Endothelial cell of umbilical vein (primary cell): ENCODE data around the gene CREBL2. TPM values are rescaled to one million over a fixed set of nuclear protein-coding genes. Genes with fewer than 3 reads are reported as not detected.

Experiments
- BruUV-seq: library from RNA; stranded (reverse); fragments of 400-500 nt; replicated peaks from 2 replicates; lab custom pipeline; 2021; lab: Mats Ljungman, UMichigan
- CTCF ChIA-PET: fragments of 300-600, 350-600 bp; sonication (Branson Sonifier 250); formaldehyde crosslinking; loops from one replicate; lab custom pipeline; 2021; ENCODE audit warnings: antibody characterized with exemption, inconsistent platforms; lab: Charles Lee
- POLR2A ChIA-PET: fragments of 300-600, 350-600 bp; sonication (Branson Sonifier 250); formaldehyde crosslinking; loops from one replicate; lab custom pipeline; 2021; ENCODE audit warnings: antibody characterized with exemption, inconsistent platforms; lab: Charles Lee
- DNase-seq: peaks from one replicate; pipeline ENCODE4 v3.0.0-alpha.2; 2011; ENCODE audit warnings: low read depth, low spot score
- FAIRE-seq: peaks from 2 replicates; lab custom pipeline; 2011; peaks lifted over from hg19 to GRCh38; lab: Jason Lieb, UNC
- H2AFZ ChIP-seq: 2 replicates; pipeline ENCODE4 v1.6.0; 2012; ENCODE audit warnings: low read depth, low read length, control low read depth, inconsistent platforms
- H3K27ac ChIP-seq: 2 replicates; pipeline ENCODE4 v1.5.1; 2011; ENCODE audit warnings: low read depth, mild to moderate bottlenecking, control low read depth, low read length, moderate library complexity; ENCODE audit not compliant: insufficient read depth
- H3K27me3 ChIP-seq, 2 experiments: 2 replicates each; pipeline versions ENCODE4 v1.6.0 to v1.6.1; 2011; ENCODE audit warnings: low read length in 2 of 2, mixed read lengths in 1 of 2; ENCODE audit not compliant: control insufficient read depth in 2 of 2, insufficient read depth in 2 of 2
- H3K36me3 ChIP-seq, 2 experiments: 2 replicates in 1 of 2; 3 replicates in 1 of 2; pipeline ENCODE4 v1.5.1; 2011; ENCODE audit warnings: low read length in 2 of 2, mild to moderate bottlenecking in 1 of 2, moderate library complexity in 1 of 2; ENCODE audit not compliant: control insufficient read depth in 2 of 2, insufficient read depth in 2 of 2; ENCODE audit errors: extremely low read depth in 1 of 2
- H3K4me1 ChIP-seq: 3 replicates; pipeline ENCODE4 v1.5.1; 2011; ENCODE audit warnings: mild to moderate bottlenecking, low read length; ENCODE audit not compliant: control insufficient read depth, insufficient read depth; ENCODE audit errors: extremely low read depth
- H3K4me2 ChIP-seq: 2 replicates; pipeline ENCODE4 v1.6.1; 2011; ENCODE audit warnings: low read length, control low read depth, mixed read lengths; ENCODE audit not compliant: insufficient read depth
- H3K4me3 ChIP-seq, 3 experiments: fragments of 200-600 bp in 1 of 3; sonication (generic), shearing (Covaris generic) in 1 of 3; replicated peaks in 1 of 3; 2 replicates each; pipeline ENCODE4 v1.5.1; 2011 to 2016; ENCODE audit warnings: control low read depth in 3 of 3, low read length in 3 of 3, mild to moderate bottlenecking in 2 of 3, inconsistent platforms in 1 of 3, low read depth in 1 of 3, moderate library complexity in 1 of 3; ENCODE audit not compliant: insufficient read depth in 1 of 3
- H3K79me2 ChIP-seq: 2 replicates; pipeline ENCODE4 v1.6.0; 2012; ENCODE audit warnings: low read length, inconsistent platforms; ENCODE audit not compliant: control insufficient read depth, insufficient read depth
- H3K9ac ChIP-seq: replicated peaks from 2 replicates; pipeline ENCODE3; 2011; ENCODE audit warnings: low read length, control low read depth; ENCODE audit not compliant: insufficient read depth; ENCODE audit errors: extremely low read depth
- H3K9me1 ChIP-seq: replicated peaks from 3 replicates; pipeline ENCODE4 v1.6.0; 2011; ENCODE audit warnings: mild to moderate bottlenecking, low read length; ENCODE audit not compliant: control insufficient read depth, insufficient read depth; ENCODE audit errors: extremely low read depth
- H3K9me3 ChIP-seq: replicated peaks from 2 replicates; pipeline ENCODE4 v1.5.1; 2012; ENCODE audit warnings: low read length, inconsistent platforms; ENCODE audit not compliant: control insufficient read depth, insufficient read depth
- H4K20me1 ChIP-seq: replicated peaks from 2 replicates; pipeline ENCODE3; 2011; ENCODE audit warnings: mild to moderate bottlenecking, low read length; ENCODE audit not compliant: control insufficient read depth, insufficient read depth; ENCODE audit errors: extremely low read depth
- EZH2 ChIP-seq: IDR thresholded peaks from 2 replicates; pipeline ENCODE4 v1.6.1; 2012; ENCODE audit warnings: borderline replicate concordance, low read depth, mild to moderate bottlenecking, moderate library complexity, low read length, inconsistent platforms; ENCODE audit not compliant: severe bottlenecking
- FOS ChIP-seq: IDR thresholded peaks from 2 replicates; pipeline ENCODE4 v1.6.1; 2011; ENCODE audit warnings: mild to moderate bottlenecking, low read length, moderate library complexity, borderline replicate concordance; ENCODE audit not compliant: insufficient read depth
- GATA2 ChIP-seq: IDR thresholded peaks from 2 replicates; pipeline ENCODE4 v1.7.0; 2011; ENCODE audit warnings: low read depth, mild to moderate bottlenecking, moderate library complexity, mixed read lengths, low read length; ENCODE audit not compliant: insufficient read length, insufficient read depth
- JUN ChIP-seq: IDR thresholded peaks from 2 replicates; pipeline ENCODE4 v1.6.1; 2011; ENCODE audit warnings: borderline replicate concordance, low read depth; ENCODE audit not compliant: insufficient read length, insufficient read depth
- MYC ChIP-seq: IDR thresholded peaks from one replicate; pipeline ENCODE4 v1.6.1; 2011; ENCODE audit warnings: mild to moderate bottlenecking, low read depth, low read length
- POLR2A ChIP-seq: IDR thresholded peaks from 2 replicates; pipeline ENCODE4 v1.6.1; 2012; ENCODE audit warnings: low read depth, mild to moderate bottlenecking, control low read depth, low read length
- POLR2AphosphoS5 ChIP-seq: IDR thresholded peaks from 2 replicates; pipeline ENCODE4 v1.6.1; 2012; ENCODE audit warnings: low read depth, mild to moderate bottlenecking, control low read depth, low read length, moderate library complexity; ENCODE audit not compliant: insufficient read depth
- dilution Hi-C: fragments of 300-500 bp; cut with MboI; formaldehyde crosslinking; loops from one replicate; pipeline ENCODE4 v1.15.0; 2019; ENCODE audit warnings: low sequenced_read_pairs; ENCODE audit not compliant: extremely low pct_ligation_motif_present
- intact Hi-C: fragments of 100-400 bp; cut with micrococcal nuclease; formaldehyde crosslinking; loops from one replicate; pipeline ENCODE4 v1.10.0; 2022
- polyA plus RNA-seq, 4 experiments: library from polyadenylated mRNA; depleted of rRNA in 3 of 4; stranded (reverse) in 3 of 4; unstranded in 1 of 4; fragments of >200 nt; gene quantifications; 2 replicates each; pipeline versions ENCODE4 v1.2.1 to v1.2.3, GENCODE V29; 2011 to 2012; ENCODE audit warnings: missing spikeins in 1 of 4
- total RNA-seq: library from RNA; stranded (reverse); gene quantifications from 2 replicates; pipeline ENCODE4 v1.2.3, GENCODE V29; 2021
- TF ChIP-seq, protein P1 (sequence below), 2 donors: IDR thresholded peaks; 1 replicate in 1 of 2; 2 replicates in 1 of 2; pipeline ENCODE4 v1.5.1; 2011; ENCODE audit warnings: low read length in 2 of 2, mild to moderate bottlenecking in 2 of 2, moderate library complexity in 2 of 2, control low read depth in 1 of 2, inconsistent platforms in 1 of 2, low read depth in 1 of 2; ENCODE audit not compliant: insufficient read depth in 1 of 2; ENCODE audit errors: extremely low read depth in 1 of 2
- TF ChIP-seq, protein P2 (sequence below): IDR thresholded peaks from 2 replicates; pipeline ENCODE4 v1.6.1; 2011; ENCODE audit not compliant: insufficient read depth, insufficient read length

Gene CREBL2
- total and polyA plus RNA-seq, 2 donors (not counting 3 experiments of a cell fraction or from before 2014, with no cell fraction given): 10.5 to 19.4 TPM

DNA sequence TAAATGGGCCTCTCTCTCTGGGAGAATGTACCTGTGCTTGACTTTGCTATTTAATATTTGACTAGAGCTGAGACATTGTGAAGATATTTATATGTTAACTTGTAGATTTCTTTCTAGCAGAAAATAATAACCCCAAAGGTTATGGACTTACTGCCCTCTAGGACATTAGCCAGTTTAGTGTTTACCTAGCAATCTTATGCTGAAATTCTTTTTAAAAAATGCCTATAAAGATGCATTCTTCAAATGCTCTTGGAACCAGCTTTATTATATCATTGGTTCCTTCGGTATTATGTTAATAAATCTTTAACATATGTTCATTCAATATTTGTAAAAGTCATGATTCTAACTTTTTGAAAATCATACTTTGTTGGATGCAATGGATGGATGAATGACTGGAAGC, 56.3 kb downstream of the CREBL2 start:
- TF ChIP-seq POLR2AphosphoS5 (no peak), EZH2 (no peak), JUN (no peak), MYC (no peak), FOS (no peak), GATA2 (no peak), POLR2A (no peak)
- TF ChIP-seq, protein P1, sequence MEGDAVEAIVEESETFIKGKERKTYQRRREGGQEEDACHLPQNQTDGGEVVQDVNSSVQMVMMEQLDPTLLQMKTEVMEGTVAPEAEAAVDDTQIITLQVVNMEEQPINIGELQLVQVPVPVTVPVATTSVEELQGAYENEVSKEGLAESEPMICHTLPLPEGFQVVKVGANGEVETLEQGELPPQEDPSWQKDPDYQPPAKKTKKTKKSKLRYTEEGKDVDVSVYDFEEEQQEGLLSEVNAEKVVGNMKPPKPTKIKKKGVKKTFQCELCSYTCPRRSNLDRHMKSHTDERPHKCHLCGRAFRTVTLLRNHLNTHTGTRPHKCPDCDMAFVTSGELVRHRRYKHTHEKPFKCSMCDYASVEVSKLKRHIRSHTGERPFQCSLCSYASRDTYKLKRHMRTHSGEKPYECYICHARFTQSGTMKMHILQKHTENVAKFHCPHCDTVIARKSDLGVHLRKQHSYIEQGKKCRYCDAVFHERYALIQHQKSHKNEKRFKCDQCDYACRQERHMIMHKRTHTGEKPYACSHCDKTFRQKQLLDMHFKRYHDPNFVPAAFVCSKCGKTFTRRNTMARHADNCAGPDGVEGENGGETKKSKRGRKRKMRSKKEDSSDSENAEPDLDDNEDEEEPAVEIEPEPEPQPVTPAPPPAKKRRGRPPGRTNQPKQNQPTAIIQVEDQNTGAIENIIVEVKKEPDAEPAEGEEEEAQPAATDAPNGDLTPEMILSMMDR (IDR thresholded peaks at IDR 0.05; ENCODE audit: extremely low read depth in 1 of 2, insufficient read depth in 1 of 2, low read depth in 1 of 2, low read length in 2 of 2): no peak
- TF ChIP-seq, protein P2, sequence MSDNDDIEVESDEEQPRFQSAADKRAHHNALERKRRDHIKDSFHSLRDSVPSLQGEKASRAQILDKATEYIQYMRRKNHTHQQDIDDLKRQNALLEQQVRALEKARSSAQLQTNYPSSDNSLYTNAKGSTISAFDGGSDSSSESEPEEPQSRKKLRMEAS: no peak
- Histone ChIP-seq H3K9me3 (no peaks in the 10 kb centered on the region), H3K27ac (no peak overlapping the region), H3K36me3 (no peaks in the 10 kb centered on the region), H3K9me1 (no peaks in the 10 kb centered on the region), H3K79me2 (no peaks in the 10 kb centered on the region), H3K4me3 (no peak overlapping the region), H3K9ac (no peak overlapping the region), H3K4me1 (no peaks in the 10 kb centered on the region), H2AFZ (no peak overlapping the region), H4K20me1 (no peaks in the 10 kb centered on the region), H3K4me2 (no peak overlapping the region), H3K27me3 (peaks cover 3 to 20% of the 10 kb centered on the region in 2 experiments)
- CTCF ChIA-PET: interaction anchor here (0.6 to 1.6 kb wide), 3 partner anchors 13 to 384 kb away, joined by 3 to 8 read pairs (median 6); no protein-coding TSS in a partner anchor
- no peak for FAIRE-seq
- dilution Hi-C loops (no loop called here), intact Hi-C loops (no loop called here)
- POLR2A ChIA-PET: no interaction called here
- no peak for DNase-seq
- no TSS peak for BruUV-seq
